GM12878 (cell line): ENCODE data around the gene DCDC2C. TPM values are rescaled to one million over a fixed set of nuclear protein-coding genes. Genes with fewer than 3 reads are reported as not detected.

ENCODE experiments used
- ATAC-seq: fragments of 200-7000 bp; cut with Tn5 transposase; 3 replicates; pipeline ENCODE4 v1.9.1; 2020; ENCODE audit warnings: mild to moderate bottlenecking, moderate library complexity
- BruUV-seq: library from RNA; stranded (reverse); fragments of 400-500 nt; replicated peaks from 2 replicates; lab custom pipeline; 2021; lab: Mats Ljungman, UMichigan
- CTCF ChIA-PET: fragments of 300-600 bp; sonication (Branson Sonifier 250); formaldehyde crosslinking; extraction: SDS; loops from one replicate; lab custom pipeline; 2021; ENCODE audit warnings: inconsistent platforms; lab: Yijun Ruan, JAX
- POLR2A ChIA-PET: fragments of 350-600 bp; formaldehyde crosslinking; extraction: SDS; loops from one replicate; lab custom pipeline; 2021; ENCODE audit warnings: inconsistent platforms; lab: Charles Lee
- RAD21 ChIA-PET: fragments of 300-600 bp; sonication (Branson Sonifier 250); formaldehyde crosslinking; loops from one replicate; lab custom pipeline; 2023; ENCODE audit warnings: antibody characterized with exemption; ENCODE audit not compliant: unreplicated experiment; lab: Charles Lee
- SMC1A ChIA-PET: fragments of 300-600 bp; sonication (Branson Sonifier 250); formaldehyde crosslinking; loops from one replicate; lab custom pipeline; 2023; ENCODE audit not compliant: unreplicated experiment, uncharacterized antibody; lab: Charles Lee
- DNase-seq: peaks from one replicate; pipeline ENCODE4 v3.0.0-alpha.2; 2011; ENCODE audit warnings: low read depth, low spot score
- FAIRE-seq: peaks from 3 replicates; lab custom pipeline; 2011; peaks lifted over from hg19 to GRCh38; lab: Jason Lieb, UNC
- H2AFZ ChIP-seq: 2 replicates; pipeline ENCODE4 v1.6.0; 2011; ENCODE audit warnings: low read depth, low read length, control low read depth; ENCODE audit not compliant: control insufficient read depth
- H3K27ac ChIP-seq: 2 replicates; pipeline ENCODE4 v1.5.1; 2011; ENCODE audit warnings: control low read depth; ENCODE audit not compliant: control insufficient read depth, insufficient read depth
- H3K27me3 ChIP-seq, 2 experiments: replicated peaks in 1 of 2; 2 replicates each; pipeline versions ENCODE4 v1.6.0 to v1.6.1; 2011; ENCODE audit warnings: low read length in 1 of 2; ENCODE audit not compliant: control insufficient read depth in 2 of 2, insufficient read depth in 2 of 2
- H3K36me3 ChIP-seq, 2 experiments: 2 replicates each; pipeline ENCODE4 v1.5.1; 2011; ENCODE audit warnings: low read length in 1 of 2; ENCODE audit not compliant: control insufficient read depth in 2 of 2, insufficient read depth in 2 of 2
- H3K4me1 ChIP-seq: 2 replicates; pipeline ENCODE4 v1.6.1; 2011; ENCODE audit warnings: mild to moderate bottlenecking, low read length, moderate library complexity, mixed read lengths; ENCODE audit not compliant: control insufficient read depth, insufficient read depth
- H3K4me2 ChIP-seq: 2 replicates; pipeline ENCODE4 v1.6.0; 2011; ENCODE audit warnings: control low read depth; ENCODE audit not compliant: control insufficient read depth, insufficient read depth
- H3K4me3 ChIP-seq: fragments of 200-600 bp; sonication (generic); 2 replicates; pipeline ENCODE4 v1.5.1; 2016
- H3K79me2 ChIP-seq: 2 replicates; pipeline ENCODE4 v1.6.0; 2011; ENCODE audit warnings: low read length; ENCODE audit not compliant: control insufficient read depth, insufficient read depth
- H3K9ac ChIP-seq: 2 replicates; pipeline ENCODE4 v1.8.0; 2011; ENCODE audit warnings: low read length, control low read depth, mixed read lengths; ENCODE audit not compliant: control insufficient read depth, insufficient read depth
- H3K9me3 ChIP-seq: replicated peaks from 3 replicates; pipeline ENCODE4 v1.5.1; 2011; ENCODE audit warnings: mild to moderate bottlenecking, low read length; ENCODE audit not compliant: control insufficient read depth, insufficient read depth
- H4K20me1 ChIP-seq: 2 replicates; pipeline ENCODE4 v1.6.0; 2011; ENCODE audit not compliant: control insufficient read depth, insufficient read depth
- CUX1 ChIP-seq: IDR thresholded peaks from 2 replicates; pipeline ENCODE4 v1.6.1; 2012; ENCODE audit warnings: improper control_type of control experiment, low read depth, low read length; ENCODE audit not compliant: insufficient replicate concordance
- EED ChIP-seq: sonication (generic); IDR thresholded peaks from 2 replicates; pipeline ENCODE4 v1.6.1; 2016; ENCODE audit warnings: antibody characterized with exemption, low read depth
- GATAD2B ChIP-seq: fragments of 450-650 bp; conservative IDR thresholded peaks from 2 replicates; pipeline ENCODE4 v1.6.1; 2017; ENCODE audit warnings: low read depth, mild to moderate bottlenecking, moderate library complexity
- MYC ChIP-seq: IDR thresholded peaks from 2 replicates; pipeline ENCODE4 v1.6.1; 2011; ENCODE audit warnings: mild to moderate bottlenecking, low read length, moderate library complexity, inconsistent platforms; ENCODE audit not compliant: insufficient read depth, insufficient replicate concordance, insufficient read length, severe bottlenecking
- NBN ChIP-seq: fragments of 450-650 bp; IDR thresholded peaks from 2 replicates; pipeline ENCODE4 v1.6.1; 2016
- NFYA ChIP-seq: IDR thresholded peaks from 2 replicates; pipeline ENCODE4 v1.6.1; 2011; ENCODE audit warnings: low read depth, mild to moderate bottlenecking, low read length, improper control_type of control experiment, borderline replicate concordance
- NR2C2 ChIP-seq: IDR thresholded peaks from 2 replicates; pipeline ENCODE4 v1.6.1; 2011; ENCODE audit warnings: borderline replicate concordance, low read depth; ENCODE audit not compliant: control insufficient read depth, insufficient read length
- PAX8 ChIP-seq: fragments of 450-650 bp; IDR thresholded peaks from 2 replicates; pipeline ENCODE4 v1.6.1; 2017; ENCODE audit warnings: mild to moderate bottlenecking, moderate library complexity
- RB1 ChIP-seq: fragments of 450-650 bp; formaldehyde crosslinking; IDR thresholded peaks from 2 replicates; pipeline ENCODE4 v1.6.1; 2017; ENCODE audit warnings: mild to moderate bottlenecking, borderline replicate concordance
- RFX5 ChIP-seq: IDR thresholded peaks from 2 replicates; pipeline ENCODE4 v1.6.1; 2011; ENCODE audit warnings: low read depth, low read length, improper control_type of control experiment
- RUNX3 ChIP-seq: IDR thresholded peaks from 2 replicates; pipeline ENCODE4 v1.6.1; 2012; ENCODE audit warnings: low read length, inconsistent platforms
- SMARCA5 ChIP-seq: fragments of 450-650 bp; IDR thresholded peaks from 2 replicates; pipeline ENCODE4 v1.6.1; 2017; ENCODE audit warnings: mild to moderate bottlenecking
- SREBF1 ChIP-seq: IDR thresholded peaks from 2 replicates; pipeline ENCODE4 v1.6.1; 2012; ENCODE audit warnings: mild to moderate bottlenecking, low read length
- ZNF622 ChIP-seq: fragments of 450-650 bp; IDR thresholded peaks from 2 replicates; pipeline ENCODE4 v1.6.1; 2017; ENCODE audit warnings: mild to moderate bottlenecking, inconsistent platforms
- ZSCAN29 ChIP-seq: fragments of 450-650 bp; IDR thresholded peaks from 2 replicates; pipeline ENCODE4 v1.6.1; 2017; ENCODE audit warnings: mild to moderate bottlenecking, moderate library complexity
- WGBS: methylation state at CpG from one replicate; pipeline ENCODE4 v1.1.6; 2016; ENCODE audit warnings: low lambda C conversion rate; ENCODE audit not compliant: insufficient replicate concordance, insufficient coverage; ENCODE audit errors: missing lambda C conversion rate; 5-methylcytosine and 5-hydroxymethylcytosine counted together
- in situ Hi-C: fragments of 300-500 bp; cut with MboI; formaldehyde crosslinking; loops from 9 replicates; pipeline ENCODE4 v1.14.3; 2018; ENCODE audit warnings: mixed read lengths
- intact Hi-C: fragments of 100-400 bp; cut with micrococcal nuclease; formaldehyde crosslinking; loops from one replicate; pipeline ENCODE4 v1.14.2; 2022; ENCODE audit not compliant: unreplicated experiment
- polyA plus RNA-seq, 11 experiments: library from polyadenylated mRNA; depleted of rRNA in 4 of 11; unstranded in 6 of 11; stranded (reverse) in 5 of 11; fragments of >200 nt; fragmentation: Nextera tagmentation in 4 of 11; fragmentation: Illumina TruSeq in 1 of 11; extraction: Ambion mirVana in 4 of 11; extraction: Trizol in 1 of 11; gene quantifications; 1 replicate in 1 of 11; 2 replicates in 10 of 11; pipeline versions ENCODE4 v1.2.1 to v1.2.3, GENCODE V29; 2011 to 2016; ENCODE audit warnings: inconsistent platforms in 2 of 11, missing spikeins in 2 of 11, low read depth in 1 of 11
- total RNA-seq, 4 experiments: library from RNA; depleted of rRNA in 3 of 4; stranded (reverse); fragments of >200 nt in 3 of 4; fragmentation: Illumina TruSeq in 1 of 4; extraction: Trizol in 1 of 4; gene quantifications; 2 replicates each; pipeline versions ENCODE4 v1.2.1 to v1.2.3, GENCODE V29; 2013 to 2021
- TF ChIP-seq, protein P1 (sequence below): IDR thresholded peaks from 2 replicates; pipeline ENCODE4 v1.6.1; 2012; ENCODE audit warnings: low read depth, low read length, improper control_type of control experiment

The DCDC2C gene
- total and polyA plus RNA-seq, 10 of the 15 experiments (the other 5 are each of a cell fraction or from before 2014, with no cell fraction given) = not detected

DNA sequence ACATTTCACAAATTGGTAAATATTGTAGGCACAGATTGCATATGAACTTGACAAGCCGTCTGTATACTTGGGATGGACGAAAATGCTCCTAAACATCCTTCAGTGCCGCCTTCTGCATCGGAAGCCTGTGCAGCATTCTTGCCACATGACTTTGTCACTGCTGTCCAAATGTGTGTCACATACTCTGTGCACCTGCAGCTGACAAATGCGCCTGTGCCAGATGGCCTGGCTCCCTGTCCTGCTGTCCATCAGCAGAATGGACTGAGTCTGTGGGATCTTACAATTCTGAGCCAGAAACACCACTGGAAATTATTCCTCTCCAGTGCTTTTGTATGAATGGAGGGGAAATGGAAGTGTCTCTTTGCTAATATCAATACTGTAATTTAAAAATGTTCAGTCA, 89.9 kb downstream of the DCDC2C start (continued):
- no peak for TF ChIP-seq CUX1
- TF ChIP-seq NFYA = no peak
- no peak for TF ChIP-seq EED
- TF ChIP-seq, protein P1, sequence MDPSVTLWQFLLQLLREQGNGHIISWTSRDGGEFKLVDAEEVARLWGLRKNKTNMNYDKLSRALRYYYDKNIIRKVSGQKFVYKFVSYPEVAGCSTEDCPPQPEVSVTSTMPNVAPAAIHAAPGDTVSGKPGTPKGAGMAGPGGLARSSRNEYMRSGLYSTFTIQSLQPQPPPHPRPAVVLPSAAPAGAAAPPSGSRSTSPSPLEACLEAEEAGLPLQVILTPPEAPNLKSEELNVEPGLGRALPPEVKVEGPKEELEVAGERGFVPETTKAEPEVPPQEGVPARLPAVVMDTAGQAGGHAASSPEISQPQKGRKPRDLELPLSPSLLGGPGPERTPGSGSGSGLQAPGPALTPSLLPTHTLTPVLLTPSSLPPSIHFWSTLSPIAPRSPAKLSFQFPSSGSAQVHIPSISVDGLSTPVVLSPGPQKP = no peak
- TF ChIP-seq RFX5 = no peak
- TF ChIP-seq ZNF622 = no peak
- TF ChIP-seq ZSCAN29 = no peak

- no TSS peak for BruUV-seq
- no peak for FAIRE-seq
- POLR2A ChIA-PET = no interaction called here
- TF ChIP-seq RB1 (no peak), NR2C2 (no peak), SMARCA5 (no peak), SREBF1 (no peak), MYC (no peak), GATAD2B (no peak), PAX8 (no peak), NBN (no peak), RUNX3 (no peak)
These were observed 98.1 kb downstream of the DCDC2C start for GRCh38 chr2:3801506-3801905.

More at GRCh38 chr2:3801506-3801905, 98.1 kb downstream of the DCDC2C start:
- no peaks in the 10 kb centered on the region for H3K27me3 ChIP-seq
- WGBS = 0% methylated on average over 4 of the region's 4 CpGs
- no peak overlapping the region for H2AFZ ChIP-seq
- DNase-seq (no peak), ATAC-seq (no peak)
- H3K9ac ChIP-seq = no peak overlapping the region
- H3K4me3 ChIP-seq = no peak overlapping the region
- no peaks in the 10 kb centered on the region for H3K79me2 ChIP-seq
- H3K9me3 ChIP-seq = no peaks in the 10 kb centered on the region
- H4K20me1 ChIP-seq = no peaks in the 10 kb centered on the region
- H3K4me1 ChIP-seq = no peaks in the 10 kb centered on the region
- no peaks in the 10 kb centered on the region for H3K36me3 ChIP-seq
- ChIA-PET CTCF (no interaction called here), SMC1A (no interaction called here), RAD21 (no interaction called here)
- intact Hi-C loops (no loop called here), in situ Hi-C loops (no loop called here)
- H3K27ac ChIP-seq = no peak overlapping the region
- no peak overlapping the region for H3K4me2 ChIP-seq
